Measurements from ENCODE around the gene RAB5B. TPM values are rescaled to one million over a fixed set of nuclear protein-coding genes. Genes with fewer than 3 reads are reported as not detected.
A peak's percentile ranks its signal among the peaks of the same experiment; 100 is the strongest.

Gene RAB5B
- total RNA-seq, 1 experiment from 2014 or later, result 55.0 TPM

DNA sequence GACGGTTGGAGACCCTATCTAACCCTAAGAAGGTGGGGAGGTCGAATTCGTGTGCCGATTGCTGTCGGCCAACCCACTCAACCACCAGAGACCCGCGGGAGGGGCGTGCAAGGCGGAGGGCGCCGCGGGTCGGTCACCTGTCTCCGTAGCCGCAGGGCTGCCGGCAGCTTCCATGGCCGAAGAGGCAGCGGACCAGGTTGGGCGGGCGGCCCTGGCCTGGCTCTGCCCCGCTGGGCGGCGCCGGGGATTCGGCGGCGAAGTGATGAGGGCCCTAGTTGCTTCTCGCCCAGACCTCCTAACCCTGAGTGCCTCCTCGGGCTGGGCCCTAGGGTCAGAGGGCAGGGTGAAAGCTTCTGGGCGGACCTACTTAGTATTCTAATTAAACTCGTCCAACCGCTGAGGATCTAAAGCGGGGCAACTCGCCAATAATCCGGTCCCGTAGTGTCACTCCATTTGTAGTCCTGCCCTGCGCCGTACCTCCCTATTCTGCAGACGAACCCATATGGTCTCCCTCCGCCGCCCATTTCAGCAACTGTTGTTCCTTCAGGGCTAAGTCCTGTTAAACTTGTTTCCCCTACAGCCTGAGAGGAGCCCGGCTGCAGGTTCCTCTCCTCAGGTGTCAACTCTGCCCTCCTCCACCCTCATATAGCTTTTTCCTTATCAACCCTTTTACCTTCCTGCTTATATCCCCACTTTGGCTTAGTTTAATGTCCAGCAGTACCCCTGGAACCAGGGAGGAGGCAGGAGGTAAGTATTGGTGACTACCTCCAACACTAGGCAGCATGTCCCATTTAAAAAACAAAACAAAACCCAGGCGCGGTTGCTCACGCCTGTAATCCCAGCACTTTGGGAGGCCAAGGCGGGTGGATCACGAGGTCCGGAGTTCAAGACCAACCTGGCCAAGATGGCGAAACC lies 46.0 kb upstream of the RAB5B start, which contains the start of gene PYM1 (continued):
- TF ChIP-seq GRHL2 (CRISPR knock-in tag; IDR thresholded peaks at IDR 0.05; ENCODE audit: insufficient replicate concordance, severe bottlenecking), result no peak
- TF ChIP-seq, protein P1, sequence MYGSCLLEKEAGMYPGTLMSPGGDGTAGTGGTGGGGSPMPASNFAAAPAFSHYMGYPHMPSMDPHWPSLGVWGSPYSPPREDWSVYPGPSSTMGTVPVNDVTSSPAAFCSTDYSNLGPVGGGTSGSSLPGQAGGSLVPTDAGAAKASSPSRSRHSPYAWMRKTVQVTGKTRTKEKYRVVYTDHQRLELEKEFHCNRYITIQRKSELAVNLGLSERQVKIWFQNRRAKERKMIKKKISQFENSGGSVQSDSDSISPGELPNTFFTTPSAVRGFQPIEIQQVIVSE (CRISPR knock-in tag; IDR thresholded peaks at IDR 0.05; ENCODE audit: borderline replicate concordance), result no peak
- no peak for TF ChIP-seq ZNF281 (CRISPR knock-in tag; IDR thresholded peaks at IDR 0.05)
- TF ChIP-seq, protein P2, sequence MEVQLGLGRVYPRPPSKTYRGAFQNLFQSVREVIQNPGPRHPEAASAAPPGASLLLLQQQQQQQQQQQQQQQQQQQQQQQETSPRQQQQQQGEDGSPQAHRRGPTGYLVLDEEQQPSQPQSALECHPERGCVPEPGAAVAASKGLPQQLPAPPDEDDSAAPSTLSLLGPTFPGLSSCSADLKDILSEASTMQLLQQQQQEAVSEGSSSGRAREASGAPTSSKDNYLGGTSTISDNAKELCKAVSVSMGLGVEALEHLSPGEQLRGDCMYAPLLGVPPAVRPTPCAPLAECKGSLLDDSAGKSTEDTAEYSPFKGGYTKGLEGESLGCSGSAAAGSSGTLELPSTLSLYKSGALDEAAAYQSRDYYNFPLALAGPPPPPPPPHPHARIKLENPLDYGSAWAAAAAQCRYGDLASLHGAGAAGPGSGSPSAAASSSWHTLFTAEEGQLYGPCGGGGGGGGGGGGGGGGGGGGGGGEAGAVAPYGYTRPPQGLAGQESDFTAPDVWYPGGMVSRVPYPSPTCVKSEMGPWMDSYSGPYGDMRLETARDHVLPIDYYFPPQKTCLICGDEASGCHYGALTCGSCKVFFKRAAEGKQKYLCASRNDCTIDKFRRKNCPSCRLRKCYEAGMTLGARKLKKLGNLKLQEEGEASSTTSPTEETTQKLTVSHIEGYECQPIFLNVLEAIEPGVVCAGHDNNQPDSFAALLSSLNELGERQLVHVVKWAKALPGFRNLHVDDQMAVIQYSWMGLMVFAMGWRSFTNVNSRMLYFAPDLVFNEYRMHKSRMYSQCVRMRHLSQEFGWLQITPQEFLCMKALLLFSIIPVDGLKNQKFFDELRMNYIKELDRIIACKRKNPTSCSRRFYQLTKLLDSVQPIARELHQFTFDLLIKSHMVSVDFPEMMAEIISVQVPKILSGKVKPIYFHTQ (CRISPR knock-in tag; IDR thresholded peaks at IDR 0.05), result no peak
- 0 out of 2 replicates have a peak, but pooled peaks have one; percentile 27 for TF ChIP-seq ZNF317 (CRISPR knock-in tag; IDR thresholded peaks at IDR 0.05; ENCODE audit: borderline replicate concordance, low read depth)
- no peak for TF ChIP-seq IRF2 (CRISPR knock-in tag; IDR thresholded peaks at IDR 0.05; ENCODE audit: borderline replicate concordance, low read depth)
- TF ChIP-seq PRRX2 (CRISPR knock-in tag; IDR thresholded peaks at IDR 0.05), result no peak
- TF ChIP-seq, protein P3, sequence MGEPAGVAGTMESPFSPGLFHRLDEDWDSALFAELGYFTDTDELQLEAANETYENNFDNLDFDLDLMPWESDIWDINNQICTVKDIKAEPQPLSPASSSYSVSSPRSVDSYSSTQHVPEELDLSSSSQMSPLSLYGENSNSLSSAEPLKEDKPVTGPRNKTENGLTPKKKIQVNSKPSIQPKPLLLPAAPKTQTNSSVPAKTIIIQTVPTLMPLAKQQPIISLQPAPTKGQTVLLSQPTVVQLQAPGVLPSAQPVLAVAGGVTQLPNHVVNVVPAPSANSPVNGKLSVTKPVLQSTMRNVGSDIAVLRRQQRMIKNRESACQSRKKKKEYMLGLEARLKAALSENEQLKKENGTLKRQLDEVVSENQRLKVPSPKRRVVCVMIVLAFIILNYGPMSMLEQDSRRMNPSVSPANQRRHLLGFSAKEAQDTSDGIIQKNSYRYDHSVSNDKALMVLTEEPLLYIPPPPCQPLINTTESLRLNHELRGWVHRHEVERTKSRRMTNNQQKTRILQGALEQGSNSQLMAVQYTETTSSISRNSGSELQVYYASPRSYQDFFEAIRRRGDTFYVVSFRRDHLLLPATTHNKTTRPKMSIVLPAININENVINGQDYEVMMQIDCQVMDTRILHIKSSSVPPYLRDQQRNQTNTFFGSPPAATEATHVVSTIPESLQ (CRISPR knock-in tag; IDR thresholded peaks at IDR 0.05), result no peak
- no peak for TF ChIP-seq RELA (CRISPR knock-in tag; IDR thresholded peaks at IDR 0.05; ENCODE audit: borderline replicate concordance)
- no peak for TF ChIP-seq TCF7 (CRISPR knock-in tag; IDR thresholded peaks at IDR 0.05; ENCODE audit: low read depth)
- TF ChIP-seq, protein P4, sequence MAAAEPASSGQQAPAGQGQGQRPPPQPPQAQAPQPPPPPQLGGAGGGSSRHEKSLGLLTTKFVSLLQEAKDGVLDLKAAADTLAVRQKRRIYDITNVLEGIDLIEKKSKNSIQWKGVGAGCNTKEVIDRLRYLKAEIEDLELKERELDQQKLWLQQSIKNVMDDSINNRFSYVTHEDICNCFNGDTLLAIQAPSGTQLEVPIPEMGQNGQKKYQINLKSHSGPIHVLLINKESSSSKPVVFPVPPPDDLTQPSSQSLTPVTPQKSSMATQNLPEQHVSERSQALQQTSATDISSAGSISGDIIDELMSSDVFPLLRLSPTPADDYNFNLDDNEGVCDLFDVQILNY (CRISPR knock-in tag; IDR thresholded peaks at IDR 0.05), result no peak
- TF ChIP-seq PRDM15 (CRISPR knock-in tag; IDR thresholded peaks at IDR 0.05), result no peak
- no peak for TF ChIP-seq NFYB (CRISPR knock-in tag; conservative IDR thresholded peaks at IDR 0.05; ENCODE audit: low read depth)
- TF ChIP-seq, protein P5, sequence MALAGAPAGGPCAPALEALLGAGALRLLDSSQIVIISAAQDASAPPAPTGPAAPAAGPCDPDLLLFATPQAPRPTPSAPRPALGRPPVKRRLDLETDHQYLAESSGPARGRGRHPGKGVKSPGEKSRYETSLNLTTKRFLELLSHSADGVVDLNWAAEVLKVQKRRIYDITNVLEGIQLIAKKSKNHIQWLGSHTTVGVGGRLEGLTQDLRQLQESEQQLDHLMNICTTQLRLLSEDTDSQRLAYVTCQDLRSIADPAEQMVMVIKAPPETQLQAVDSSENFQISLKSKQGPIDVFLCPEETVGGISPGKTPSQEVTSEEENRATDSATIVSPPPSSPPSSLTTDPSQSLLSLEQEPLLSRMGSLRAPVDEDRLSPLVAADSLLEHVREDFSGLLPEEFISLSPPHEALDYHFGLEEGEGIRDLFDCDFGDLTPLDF (CRISPR knock-in tag; IDR thresholded peaks at IDR 0.05), result peak; percentile 39; the same call in 1 of the 2 replicates
- TF ChIP-seq TEAD1 (CRISPR knock-in tag; IDR thresholded peaks at IDR 0.05), result peak; percentile 2; the same call in 1 of the 2 replicates
- TF ChIP-seq OVOL2 (CRISPR knock-in tag; IDR thresholded peaks at IDR 0.05; ENCODE audit: borderline replicate concordance), result no peak
- TF ChIP-seq NR2C2 (CRISPR knock-in tag; IDR thresholded peaks at IDR 0.05), result peak; percentile 63; the same call in 1 of the 2 replicates
- TF ChIP-seq JUN (CRISPR knock-in tag; IDR thresholded peaks at IDR 0.05), result 0 out of 2 replicates have a peak, but pooled peaks have one; percentile 47
- TF ChIP-seq ZNF425 (CRISPR knock-in tag; conservative IDR thresholded peaks at IDR 0.05), result no peak
- no peak for TF ChIP-seq ZNF396 (CRISPR knock-in tag; IDR thresholded peaks at IDR 0.05; ENCODE audit: borderline replicate concordance)

All from WTC11 (cell line).